HG02840 (cell line): Measurements from ENCODE around the gene CLN6.
"Not testable (repeated sequence)": the region's sequence is repeated elsewhere in the genome, so short reads cannot be mapped to it uniquely, and the experiment has no call there.

Source experiments
- ATAC-seq: cut with Tn5 transposase; IDR thresholded peaks from one replicate; pipeline ENCODE4 v1.9.1; 2021; ENCODE audit warnings: mild to moderate bottlenecking, moderate library complexity, moderate number of reproducible peaks; ENCODE audit not compliant: unreplicated experiment, low FRiP score

The CLN6 gene

GRCh38 chr15:68208636-68209240, 20.8 kb downstream of the CLN6 start:
- no peak for ATAC-seq

DNA sequence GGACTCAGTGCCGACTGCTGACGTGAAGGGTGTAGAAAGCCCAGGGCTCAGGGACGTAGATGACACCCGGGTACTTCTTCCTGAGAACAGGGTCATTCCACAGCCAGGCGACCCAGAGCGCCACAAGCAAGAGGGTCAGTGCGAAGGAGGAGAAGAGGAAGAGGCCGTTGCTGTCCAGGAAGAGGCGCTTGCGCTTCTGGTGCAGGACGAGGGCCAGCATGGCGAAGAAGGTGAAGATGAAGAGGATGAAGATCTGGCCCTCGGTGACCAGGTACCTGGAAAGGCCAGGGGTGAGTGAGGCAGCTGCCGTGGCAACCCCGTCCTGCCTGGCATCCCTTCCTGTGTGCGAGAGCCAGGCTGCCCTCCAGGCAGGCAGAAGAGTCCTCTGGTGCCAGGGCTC, 21.4 kb downstream of the CLN6 start:
- ATAC-seq = no peak

GRCh38 chr15:68207176-68207935, 22.2 kb downstream of the CLN6 start:
- no peak for ATAC-seq

DNA sequence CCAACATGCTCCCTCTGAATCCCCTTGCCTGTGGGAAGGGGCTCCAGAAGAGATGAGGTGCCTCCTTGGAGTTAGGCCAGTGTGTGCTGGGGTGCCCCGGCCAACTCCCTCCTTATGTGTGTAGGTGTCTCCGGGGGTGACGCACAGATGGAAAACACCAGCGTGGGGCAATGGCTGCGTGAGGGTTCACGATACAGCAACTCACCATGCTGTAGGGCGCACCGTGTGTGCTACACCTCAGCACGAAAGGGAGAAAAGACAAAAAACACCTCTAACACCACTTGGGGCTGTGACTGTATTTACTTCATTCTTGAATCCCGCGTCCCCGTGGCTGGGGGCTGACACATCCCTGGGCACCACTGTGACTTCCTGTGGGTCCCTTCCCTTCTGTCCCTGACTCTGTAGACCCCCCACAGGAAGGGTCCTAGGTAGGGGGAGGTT, 22.8 kb downstream of the CLN6 start:
- ATAC-seq = no peak

DNA sequence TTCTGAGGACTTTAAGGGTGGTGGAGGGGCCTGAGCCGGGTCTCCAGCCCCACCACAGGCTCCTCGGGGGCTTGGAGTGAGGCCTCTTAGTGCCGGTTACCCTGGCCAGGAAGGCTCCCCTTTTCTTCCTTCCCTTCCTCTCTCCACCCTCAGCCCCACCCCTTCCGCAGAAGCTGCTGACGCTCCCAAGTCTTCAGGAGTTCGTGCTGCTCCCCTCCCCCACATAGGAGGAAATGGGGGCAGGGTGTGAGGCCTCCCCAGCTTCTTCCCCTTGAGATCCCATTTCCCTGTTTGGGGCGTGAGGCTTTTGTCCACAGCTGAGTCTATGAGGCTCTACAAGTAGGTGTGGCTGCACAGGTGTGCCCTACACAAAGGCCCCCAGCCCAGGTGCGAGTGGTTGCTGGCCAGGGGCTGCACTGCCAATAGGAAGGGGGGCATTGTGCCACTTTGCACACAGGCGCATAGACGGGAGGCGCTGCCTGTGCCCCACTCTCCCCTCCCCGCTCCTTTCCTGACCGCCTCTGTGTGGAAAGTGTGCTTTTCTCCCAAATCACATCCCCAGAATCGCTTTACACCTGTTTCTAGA, 23.5 kb downstream of the CLN6 start:
- no peak for ATAC-seq

GRCh38 chr15:68205558-68205944, 24.0 kb downstream of the CLN6 start:
- no peak for ATAC-seq

GRCh38 chr15:68204776-68205557, 24.6 kb downstream of the CLN6 start, which contains the start of gene CALML4:
Gene CALML4 (minus strand): TSS chr15:68205332. CDS start chr15:68205247, 85 bp downstream.
- ATAC-seq = no peak

GRCh38 chr15:68204361-68204760, 25.2 kb downstream of the CLN6 start:
- ATAC-seq = no peak

DNA sequence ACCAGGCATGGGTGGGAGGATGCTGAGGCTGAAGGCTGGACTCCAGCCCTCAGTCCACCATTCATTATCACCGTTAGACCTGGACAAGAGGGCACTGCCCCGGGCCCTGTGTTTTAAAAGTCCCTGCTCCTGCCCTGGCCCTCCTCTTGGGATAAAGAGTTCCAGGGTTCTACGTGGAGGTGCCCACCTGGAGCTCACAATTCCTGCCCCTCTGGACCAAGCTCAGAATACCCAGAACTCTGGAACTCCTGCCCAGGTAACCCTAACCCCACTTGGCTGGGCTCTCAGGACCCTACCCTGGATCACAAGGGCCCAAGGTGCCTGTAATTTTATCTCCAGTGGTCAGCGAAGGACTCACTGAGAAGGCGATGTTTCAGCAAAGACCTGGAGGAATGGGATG, 25.6 kb downstream of the CLN6 start:
- ATAC-seq = no peak

GRCh38 chr15:68203486-68203885, 26.0 kb downstream of the CLN6 start:
- no peak for ATAC-seq

DNA sequence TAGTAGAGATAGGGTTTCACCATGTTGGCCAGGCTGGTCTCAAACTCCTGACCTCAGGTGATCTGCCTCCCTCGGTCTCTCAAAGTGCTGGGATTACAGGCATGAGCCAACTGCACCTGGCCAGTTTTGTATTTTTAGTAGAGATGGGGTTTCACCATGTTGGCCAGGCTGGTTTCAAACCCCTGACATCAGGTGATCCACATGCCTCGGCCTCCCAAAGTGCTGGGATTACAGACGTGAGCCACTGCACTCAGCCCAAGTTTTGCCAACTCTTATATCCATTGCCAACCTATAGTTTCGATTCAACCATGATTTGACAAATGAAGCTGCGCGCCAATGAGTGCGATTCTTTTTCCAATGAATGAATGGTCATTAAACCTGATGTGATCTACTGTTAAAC, 26.5 kb downstream of the CLN6 start:
- not testable (repeated sequence) for ATAC-seq

GRCh38 chr15:68201879-68202261, 27.7 kb downstream of the CLN6 start:
- ATAC-seq = no peak

DNA sequence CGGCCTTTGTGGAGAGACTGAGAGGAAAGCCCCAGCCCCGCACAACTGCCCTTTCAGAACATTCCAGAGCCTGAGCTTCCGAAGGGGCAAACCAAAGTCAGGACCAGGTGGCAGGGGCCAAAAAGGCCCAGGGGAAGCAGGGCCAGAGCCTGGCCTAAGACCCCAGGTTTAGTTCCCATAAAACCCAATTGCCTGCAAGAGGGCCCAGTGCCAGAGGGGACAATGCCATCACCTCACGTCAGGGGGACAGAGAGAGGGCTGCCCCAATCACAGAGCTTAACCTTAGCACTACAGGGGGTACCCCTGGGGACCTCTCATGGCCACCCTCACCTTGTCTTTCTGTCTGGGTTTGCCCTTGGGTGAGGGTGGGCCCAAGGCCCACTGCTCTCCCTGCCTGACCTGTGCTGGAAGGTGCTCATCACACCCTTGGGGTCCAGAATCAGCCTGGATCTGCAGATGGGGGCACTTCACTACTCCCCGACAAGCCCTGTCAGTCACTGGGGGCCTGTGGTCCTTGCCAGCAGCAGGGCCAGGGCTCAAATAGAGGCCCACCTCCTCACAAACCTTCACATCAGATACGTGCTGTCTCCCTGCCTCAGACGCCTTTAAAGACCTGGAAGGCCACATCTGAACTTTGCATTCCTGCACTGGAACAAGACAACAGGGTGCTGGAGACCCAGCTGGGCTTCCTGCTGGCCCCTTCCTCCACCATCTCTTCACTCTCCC, 28.2 kb downstream of the CLN6 start:
- no peak for ATAC-seq

DNA sequence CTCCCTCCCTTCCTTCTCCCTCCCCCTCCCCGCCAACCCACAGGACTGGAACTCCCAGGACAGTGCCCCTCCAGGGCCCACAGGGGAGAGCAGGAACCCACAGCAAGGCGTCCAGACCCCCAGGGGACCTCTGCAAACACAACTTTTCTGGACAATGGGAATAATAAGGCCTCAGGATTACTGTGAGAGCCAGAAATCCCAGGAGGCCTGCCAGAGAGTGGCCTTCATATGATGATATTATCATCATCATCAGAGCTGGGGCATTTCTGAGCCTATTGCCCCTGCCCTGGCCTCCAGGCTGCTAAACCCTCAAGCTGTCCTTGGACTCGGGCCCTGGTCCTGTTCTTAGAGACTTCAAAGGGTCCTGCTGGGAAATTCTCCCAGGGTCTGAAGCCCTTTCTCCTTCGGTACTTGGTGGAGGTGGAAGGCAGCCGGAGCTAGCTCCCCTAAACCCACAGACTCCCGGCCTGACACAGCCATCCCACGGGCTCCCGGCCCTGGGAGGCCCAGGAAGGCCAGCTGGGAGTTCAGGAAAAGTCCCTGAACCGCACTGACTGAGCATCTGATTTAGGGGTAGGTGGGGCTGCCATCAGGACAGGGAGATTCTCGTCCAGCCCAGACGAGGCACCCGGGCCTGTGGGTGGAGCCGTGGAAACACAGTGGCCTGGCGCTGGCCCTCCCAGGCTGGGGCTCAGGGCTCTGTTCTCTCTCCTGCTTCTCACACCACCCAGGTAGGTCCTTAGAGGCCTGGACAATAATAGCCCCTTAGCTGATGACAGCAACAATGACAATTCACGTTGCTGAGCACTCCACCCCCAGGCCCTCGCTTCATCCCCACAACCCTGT, 29.3 kb downstream of the CLN6 start:
- ATAC-seq = no peak

DNA sequence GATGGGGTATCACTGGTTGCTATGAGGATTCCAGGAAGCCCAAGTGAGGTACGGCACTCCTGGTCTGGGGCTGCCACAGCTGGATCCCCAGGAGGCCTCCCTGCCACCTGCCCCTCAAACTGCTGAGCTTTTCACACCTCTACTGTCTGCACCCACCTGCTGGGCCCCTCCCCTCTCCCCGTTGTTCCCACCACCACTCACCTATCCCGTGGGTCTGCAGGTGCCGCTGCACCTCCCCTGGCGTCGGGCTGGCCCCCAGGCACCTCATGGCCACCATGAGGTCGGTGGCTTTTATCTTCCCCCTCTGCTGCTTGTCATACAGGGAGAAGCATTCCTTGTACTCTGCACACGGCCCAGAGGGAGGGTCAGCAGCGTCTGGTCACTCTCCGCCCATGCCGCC, 30.2 kb downstream of the CLN6 start:
- ATAC-seq = no peak

DNA sequence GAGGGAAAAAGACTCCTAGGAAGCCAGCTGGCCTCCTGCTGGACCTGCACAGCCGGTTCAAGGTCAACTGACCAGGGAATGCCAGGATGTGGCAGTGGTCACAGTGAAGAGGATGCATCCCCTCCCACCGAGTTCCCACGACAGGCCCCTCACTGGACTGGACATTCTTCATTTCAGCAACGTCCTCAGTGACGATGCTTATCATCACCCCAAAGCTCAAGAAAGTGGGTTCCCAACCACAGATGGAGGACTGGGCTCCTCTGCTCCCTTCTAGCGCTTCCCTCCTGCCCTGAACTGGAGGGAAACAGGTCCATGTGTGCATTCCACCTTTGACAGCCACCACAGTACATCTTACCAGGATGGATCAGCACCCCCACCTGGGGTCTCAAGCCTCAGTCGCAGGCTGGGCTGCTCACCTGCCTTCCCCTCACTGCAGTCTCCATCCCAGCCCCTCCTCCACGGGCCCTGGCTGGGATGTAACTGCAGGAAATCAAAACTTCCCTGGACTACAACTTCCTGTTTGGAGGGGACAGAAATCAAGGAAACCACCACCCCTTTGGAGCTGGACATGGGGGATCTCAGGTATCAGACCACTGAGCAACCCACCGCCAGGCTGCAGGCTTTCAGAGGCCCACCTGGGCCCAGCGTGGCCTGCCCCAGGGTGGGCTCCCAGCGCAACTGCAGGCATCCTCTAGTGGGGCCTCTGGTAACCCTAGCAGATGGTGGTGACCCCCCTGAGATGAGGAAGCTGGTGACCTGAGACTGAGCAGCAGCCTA, 31.7 kb downstream of the CLN6 start:
- no peak for ATAC-seq

- ATAC-seq = no peak
Measured at GRCh38 chr15:68197170-68197492, 32.4 kb downstream of the CLN6 start.

DNA sequence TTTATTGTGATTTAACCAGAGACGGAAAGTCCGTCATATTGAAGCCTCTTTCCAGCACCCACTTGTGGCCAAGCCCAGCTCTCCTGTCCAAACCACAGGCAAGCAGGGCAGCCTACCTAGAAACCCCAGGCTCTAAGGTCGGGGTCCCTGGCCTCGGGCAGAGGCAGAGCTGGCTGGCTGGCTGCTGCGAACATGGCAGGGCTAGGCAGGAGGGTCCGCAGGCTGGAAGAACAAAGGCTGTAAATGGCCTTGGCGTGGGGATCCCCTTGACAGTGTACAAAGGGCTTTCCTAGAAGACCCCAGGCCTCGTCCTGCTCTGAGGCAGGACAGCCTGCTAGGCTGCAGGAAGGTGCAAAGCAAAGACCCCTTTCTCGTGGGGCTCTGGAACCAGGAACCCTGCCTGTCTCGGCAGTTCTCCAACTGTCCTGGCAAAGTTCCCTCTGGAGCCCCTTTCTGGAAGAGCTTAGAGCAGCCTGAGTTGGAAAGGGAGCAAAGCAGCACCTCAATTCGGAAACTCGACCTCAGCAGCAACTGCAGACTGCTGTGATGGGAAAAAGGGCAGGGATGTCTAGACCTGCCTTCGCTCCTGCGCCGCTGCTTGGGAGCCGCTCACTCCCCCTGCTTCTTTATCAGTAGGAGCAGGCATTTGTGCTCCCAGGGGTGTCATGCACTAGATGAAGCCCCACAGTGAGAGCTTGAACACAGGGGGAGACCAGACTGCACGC, 32.9 kb downstream of the CLN6 start:
- no peak for ATAC-seq
